Left colon (tissue), 2 donors: Measurements from ENCODE around the gene PPP3CA. TPM values are rescaled to one million over a fixed set of nuclear protein-coding genes. Genes with fewer than 3 reads are reported as not detected.

Experiments
- ATAC-seq: fragments of 200-7000 bp; cut with Tn5 transposase; one replicate; pipeline ENCODE4 v1.9.1; 2020; ENCODE audit warnings: mild to moderate bottlenecking, moderate library complexity
- DNase-seq, 2 donors: peaks; one replicate each; pipeline ENCODE4 v3.0.0-alpha.2; 2020
- intact Hi-C, 2 donors: fragments of 100-400 bp; cut with DNase I in 1 of 2; cut with micrococcal nuclease in 1 of 2; formaldehyde crosslinking; loops; one replicate each; pipeline versions ENCODE4 v1.11.2 to v1.14.0; 2022; cut with DNase I, micrococcal nuclease
- total RNA-seq, 2 donors: library from RNA; stranded (reverse); fragmentation: NEBNext Ultra II Directional; extraction: Animal tissue kit (Norgen Biotek cat#: 25700); gene quantifications; one replicate each; pipeline ENCODE4 v1.2.1, GENCODE V29; 2021
- donor health status: DM: no; HTN: no; CAD: no.
- donor health status: DM: yes; HTN: yes; CAD: no.

Gene PPP3CA
- total RNA-seq, 2 donors from 2014 or later, result 38.0 to 59.5 TPM

- intact Hi-C loops, result no loop called here
- DNase-seq (no peak), ATAC-seq (no peak)
Measured at GRCh38 chr4:101295691-101296090, 51.6 kb downstream of the PPP3CA start.

DNA sequence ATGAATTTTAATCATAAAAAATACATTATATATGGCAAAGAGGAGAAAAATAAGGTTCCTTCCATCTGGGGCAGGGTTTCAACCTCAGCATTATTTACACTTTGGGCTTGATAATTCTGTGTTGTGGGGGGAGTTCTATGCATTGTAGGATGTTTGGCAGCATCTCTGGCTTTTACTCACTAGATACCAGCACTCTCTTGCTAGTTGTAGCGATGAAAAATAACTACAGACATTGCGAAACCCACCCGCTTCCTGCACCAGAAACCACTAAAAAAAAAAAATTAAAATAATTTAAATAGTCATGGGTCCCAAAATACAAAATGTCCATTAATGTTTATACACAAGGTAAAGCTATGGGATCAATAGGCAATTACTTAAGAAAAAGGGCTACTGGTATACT, 52.7 kb downstream of the PPP3CA start:
- intact Hi-C loops, result no loop called here
- ATAC-seq, result no peak
- DNase-seq, result no peak

DNA sequence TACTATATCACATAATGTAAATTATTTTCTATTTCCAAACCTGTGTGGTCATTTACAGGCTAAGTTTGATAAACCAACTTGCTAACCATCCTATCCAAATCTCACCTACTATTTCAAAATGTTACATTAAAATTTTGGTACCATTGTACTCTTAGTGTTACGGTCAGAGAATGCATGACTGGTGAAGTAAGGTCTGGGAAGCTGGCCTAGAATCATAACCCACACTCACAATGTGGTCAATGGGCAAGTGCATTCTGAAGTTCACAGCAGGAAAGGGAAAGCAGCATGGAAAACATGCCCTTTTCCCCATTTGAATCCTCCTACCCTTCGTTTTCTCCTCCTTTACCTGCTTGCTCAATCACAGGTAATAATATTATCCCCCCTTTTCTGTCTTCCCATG, 54.4 kb downstream of the PPP3CA start:
- DNase-seq, result no peak
- intact Hi-C loops, result no loop called here
- no peak for ATAC-seq

GRCh38 chr4:101292214-101292613, 55.1 kb downstream of the PPP3CA start:
- intact Hi-C loops, result no loop called here
- DNase-seq (no peak), ATAC-seq (no peak)

GRCh38 chr4:101291198-101291597, 56.1 kb downstream of the PPP3CA start:
- DNase-seq (no peak), ATAC-seq (no peak)
- intact Hi-C loops, result no loop called here

DNA sequence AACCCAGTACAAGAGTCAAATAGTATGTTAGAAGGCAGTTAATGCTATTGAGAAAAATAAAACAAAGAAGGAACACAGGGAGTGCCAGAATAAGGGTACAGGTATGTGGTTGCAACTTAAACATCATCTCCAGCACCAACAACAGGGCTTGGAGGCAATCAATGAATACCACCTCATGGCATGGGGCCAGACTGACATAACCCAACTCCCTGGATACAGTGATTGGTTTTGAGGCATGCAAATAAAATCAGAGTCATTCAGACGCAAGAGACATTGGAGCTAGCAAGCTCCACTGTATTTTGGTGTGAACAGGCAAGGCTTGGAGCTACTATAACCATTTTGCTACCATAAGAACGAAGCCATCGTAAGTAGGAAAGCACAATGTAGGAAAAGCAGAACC, 56.7 kb downstream of the PPP3CA start:
- intact Hi-C loops, result no loop called here
- DNase-seq, result no peak
- no peak for ATAC-seq

GRCh38 chr4:101289306-101289705, 58.0 kb downstream of the PPP3CA start:
- DNase-seq, result no peak
- ATAC-seq, result no peak
- intact Hi-C loops, result no loop called here

DNA sequence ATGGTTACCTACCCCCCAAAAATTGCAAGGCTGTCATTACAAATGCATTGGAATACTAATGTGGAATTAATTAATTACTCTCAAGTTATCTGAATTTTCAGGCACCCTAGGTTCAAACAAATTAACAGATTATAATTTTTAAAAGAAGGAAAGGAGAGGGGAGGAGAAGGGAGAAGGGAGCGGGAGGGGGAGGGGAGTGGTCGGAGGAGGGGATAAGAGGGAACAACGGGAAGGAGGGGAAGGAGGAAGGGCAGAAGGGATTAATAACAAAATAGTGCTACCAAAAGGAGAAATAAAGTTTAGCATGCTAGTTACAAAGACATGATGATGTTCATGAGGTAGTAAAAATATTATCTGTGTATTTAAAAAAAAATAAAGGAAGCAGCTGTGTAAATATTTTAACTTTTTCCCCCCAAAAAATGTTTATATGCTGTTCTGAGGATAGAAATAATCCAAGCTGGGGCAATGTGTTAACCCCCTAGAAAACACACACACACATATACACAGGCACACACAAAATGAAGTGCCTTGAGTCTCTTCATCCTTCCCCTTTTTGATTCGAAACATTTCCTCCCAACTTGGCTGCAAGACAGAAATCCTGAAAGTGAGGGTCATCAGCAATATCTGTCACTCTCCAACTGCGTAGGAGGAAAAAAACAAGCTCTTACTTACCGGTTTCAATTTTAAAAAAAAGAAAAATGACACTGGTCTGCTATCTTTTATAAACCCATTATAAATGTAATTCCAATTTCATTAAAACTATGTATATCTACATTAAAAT, 58.8 kb downstream of the PPP3CA start:
- intact Hi-C loops, result no loop called here
- ATAC-seq, result no peak
- no peak for DNase-seq

- ATAC-seq, result no peak
- intact Hi-C loops, result no loop called here
- DNase-seq, result no peak
Measured at GRCh38 chr4:101287324-101287723, 60.0 kb downstream of the PPP3CA start.

DNA sequence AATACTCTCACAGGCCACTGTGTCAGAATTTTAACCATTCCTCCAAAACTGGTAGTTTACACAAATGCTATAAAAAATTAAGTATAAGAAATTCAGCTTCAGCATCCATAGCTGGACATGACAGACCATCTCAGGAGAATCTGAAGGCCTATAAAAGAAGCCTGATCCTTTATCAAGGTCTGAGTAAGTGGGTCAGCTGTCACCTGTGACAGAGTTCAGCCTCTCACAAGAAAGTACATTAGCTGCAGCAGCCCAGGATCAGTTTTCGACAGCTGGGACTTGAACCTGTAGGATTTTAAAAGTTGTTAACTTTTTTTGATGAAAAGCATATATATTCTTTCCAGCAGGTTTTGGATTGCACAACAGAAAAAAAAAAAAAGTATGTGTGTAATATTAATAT, 60.7 kb downstream of the PPP3CA start:
- DNase-seq (no peak), ATAC-seq (no peak)
- intact Hi-C loops, result no loop called here

DNA sequence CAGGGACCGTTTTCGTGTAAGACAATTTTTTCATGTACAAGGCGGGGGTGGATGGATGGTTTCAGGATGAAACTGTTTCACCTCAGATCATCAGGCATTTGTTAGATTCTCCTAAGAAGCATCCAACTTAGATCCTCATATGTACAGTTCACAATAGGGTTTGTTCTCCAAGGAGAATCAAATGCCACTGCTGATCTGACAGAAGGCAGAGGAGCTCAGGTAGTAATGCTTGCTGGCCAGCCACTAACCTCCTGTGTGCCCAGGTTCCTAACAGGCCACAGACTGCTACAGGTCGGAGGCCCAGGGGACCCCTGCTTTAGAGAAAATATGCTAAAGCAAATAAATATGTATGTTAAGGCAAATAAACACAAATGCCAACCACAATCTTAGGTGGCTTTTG, 61.3 kb downstream of the PPP3CA start:
- ATAC-seq (no peak), DNase-seq (no peak)
- intact Hi-C loops, result no loop called here

DNA sequence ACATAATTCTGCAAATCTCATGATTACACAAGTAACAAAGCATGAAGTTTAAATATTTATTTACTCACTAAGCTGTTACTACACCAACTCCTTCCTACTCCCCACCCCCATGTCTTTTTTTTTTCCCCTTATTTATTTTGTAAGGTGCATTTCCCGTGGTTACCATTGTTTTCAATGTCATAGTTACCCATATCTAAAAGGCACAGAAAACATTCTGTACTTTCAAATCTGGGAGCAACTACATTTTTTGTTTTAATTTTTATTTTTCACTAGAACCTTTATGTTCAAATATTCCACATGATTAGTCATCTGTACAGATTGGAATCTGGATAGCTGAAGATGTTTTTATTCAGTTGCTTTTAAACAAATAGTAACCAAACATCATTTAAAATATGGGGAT, 62.8 kb downstream of the PPP3CA start:
- intact Hi-C loops, result no loop called here
- DNase-seq (no peak), ATAC-seq (no peak)

DNA sequence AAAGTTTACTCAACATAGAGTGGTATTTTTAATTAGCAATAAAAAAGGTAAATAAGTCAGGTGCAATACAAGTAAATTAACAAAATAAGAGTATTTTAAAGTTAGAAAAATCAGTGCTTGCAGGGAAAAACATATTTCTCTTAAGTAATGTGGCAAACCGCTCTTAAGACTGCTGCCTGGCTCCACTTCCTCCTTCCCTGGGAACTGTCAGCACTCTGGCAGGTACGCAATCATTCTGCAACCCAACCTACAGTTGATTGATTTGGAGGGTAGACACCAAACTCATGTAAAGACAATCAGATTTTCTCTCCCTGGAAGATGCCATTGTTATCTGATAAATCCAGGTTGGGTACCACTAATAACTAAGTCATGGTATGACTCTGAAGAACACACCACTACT, 63.9 kb downstream of the PPP3CA start:
- DNase-seq (no peak), ATAC-seq (no peak)
- intact Hi-C loops, result no loop called here

- DNase-seq (no peak), ATAC-seq (no peak)
- intact Hi-C loops, result no loop called here
Measured at GRCh38 chr4:101282076-101282844, 65.1 kb downstream of the PPP3CA start.

DNA sequence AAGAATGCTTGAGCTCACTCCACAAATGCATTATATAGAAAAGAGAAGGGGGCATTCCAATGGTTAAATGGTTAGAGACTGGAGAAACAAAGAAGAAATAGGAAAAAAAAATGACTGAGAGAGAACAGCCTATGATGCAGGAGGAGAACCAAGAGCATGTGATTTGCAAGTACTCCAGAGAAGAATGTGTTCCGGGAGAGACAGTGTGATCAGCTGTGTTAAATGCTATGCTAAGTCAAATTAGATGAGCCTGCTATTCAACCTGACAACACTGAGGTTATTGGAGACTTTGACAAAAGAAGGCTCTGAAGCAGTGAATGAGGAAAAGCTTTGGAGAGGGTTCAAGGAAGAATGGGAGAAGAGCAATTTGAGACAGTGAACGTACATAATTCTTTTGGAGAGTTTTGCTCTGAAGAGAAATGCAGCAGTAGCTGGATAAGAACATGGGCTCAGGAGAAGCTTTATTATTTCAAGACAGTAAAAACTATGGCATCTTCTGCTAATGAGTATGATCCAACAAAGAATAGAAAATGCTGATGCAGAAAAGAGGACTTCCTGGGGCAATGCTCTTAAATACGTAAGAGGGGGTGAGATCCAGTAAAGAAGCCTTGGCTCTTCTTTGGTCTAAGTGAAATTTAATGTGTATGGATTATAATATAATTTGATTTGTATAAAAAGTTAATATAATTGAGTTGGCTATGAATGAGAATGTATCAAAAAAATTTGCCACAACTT, 66.3 kb downstream of the PPP3CA start:
- DNase-seq (no peak), ATAC-seq (no peak)
- intact Hi-C loops, result no loop called here

GRCh38 chr4:101279377-101279871, 67.9 kb downstream of the PPP3CA start:
- peak in 1 of 2 donors; percentile 35 for DNase-seq
- no peak for ATAC-seq
- intact Hi-C loops, result no loop called here

DNA sequence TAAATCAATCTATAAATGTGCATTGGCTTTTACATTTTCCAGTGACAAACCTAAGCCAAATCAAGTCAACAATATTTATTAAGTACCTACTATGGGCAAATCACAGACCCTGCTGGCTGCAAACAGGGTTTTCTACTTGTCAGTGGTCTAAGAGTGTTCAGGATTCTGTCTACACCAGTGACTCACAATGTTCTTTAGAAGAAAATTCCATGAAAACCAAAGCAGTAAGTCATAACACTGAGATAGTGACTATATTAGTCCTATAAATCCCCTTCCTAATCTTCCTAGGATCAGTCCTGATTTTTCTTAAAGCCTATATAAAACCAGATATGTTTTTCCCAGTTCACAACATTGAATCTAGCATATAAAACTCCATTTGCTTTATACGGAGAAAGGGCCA, 69.7 kb downstream of the PPP3CA start:
- intact Hi-C loops, result no loop called here
- no peak for ATAC-seq

DNA sequence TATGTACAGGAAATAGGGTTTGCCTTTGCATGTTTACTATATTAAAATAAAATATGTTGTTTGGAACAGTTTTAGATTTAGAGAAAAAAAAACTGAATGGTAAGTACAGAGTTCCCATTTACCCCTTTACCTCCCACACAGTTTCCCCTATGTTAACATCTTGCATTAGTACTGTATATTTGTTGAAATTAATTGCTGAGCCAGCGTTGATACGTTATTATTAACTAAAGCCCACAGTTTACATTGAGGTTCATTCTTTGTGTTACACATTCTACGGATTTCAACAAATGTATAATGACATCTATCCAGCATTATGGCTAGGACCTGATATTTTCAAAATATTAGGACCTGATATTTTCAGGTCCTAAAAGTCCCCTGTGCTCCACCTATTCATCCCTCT, 70.7 kb downstream of the PPP3CA start:
- ATAC-seq (no peak), DNase-seq (no peak)
- intact Hi-C loops, result no loop called here

More for the DNA sequence above, 69.7 kb downstream of the PPP3CA start:
- DNase-seq, result no peak

GRCh38 chr4:101274888-101275752, 72.2 kb downstream of the PPP3CA start:
- intact Hi-C loops, result no loop called here
- no peak for DNase-seq
- ATAC-seq, result peak; percentile 9
